GM23338 (cell line): Measurements from ENCODE around the gene WNK1.

Source experiments
- EZH2phosphoT487 ChIP-seq: fragments of 200-600 bp; sonication (generic); IDR thresholded peaks from one replicate; pipeline ENCODE4 v1.8.1; 2018; ENCODE audit warnings: antibody characterized with exemption; ENCODE audit not compliant: unreplicated experiment
- POLR2AphosphoS5 ChIP-seq: IDR thresholded peaks from 2 replicates; pipeline ENCODE4 v1.6.1; 2016; ENCODE audit warnings: antibody characterized with exemption, low read depth
- TF ChIP-seq, protein P1 (sequence below), 2 experiments: fragments of 200-600 bp in 1 of 2; sonication (generic) in 1 of 2; conservative IDR thresholded peaks; 2 replicates each; pipeline versions ENCODE4 v1.5.1 to v1.6.1; 2016 to 2017; ENCODE audit warnings: antibody characterized with exemption in 2 of 2, low read depth in 2 of 2, mild to moderate bottlenecking in 2 of 2, moderate library complexity in 1 of 2

DNA sequence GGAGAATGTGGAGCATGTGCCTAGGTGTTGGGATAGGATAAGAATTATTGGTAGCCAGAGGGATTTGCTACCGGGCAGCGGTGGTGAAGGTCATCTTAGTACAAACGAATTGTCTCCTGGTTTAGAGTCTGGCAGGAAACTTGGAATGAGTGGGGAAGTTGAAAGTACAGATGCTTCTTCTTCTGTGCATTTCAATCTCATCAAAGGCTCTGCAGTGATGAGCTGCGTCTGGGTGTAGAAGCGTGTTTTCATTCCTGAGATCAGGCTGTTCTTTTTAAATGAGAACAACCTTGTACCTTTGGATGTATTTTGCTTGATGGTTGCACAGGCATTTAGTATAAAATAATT, 2.1 kb downstream of the WNK1 start:
- TF ChIP-seq, protein P1, sequence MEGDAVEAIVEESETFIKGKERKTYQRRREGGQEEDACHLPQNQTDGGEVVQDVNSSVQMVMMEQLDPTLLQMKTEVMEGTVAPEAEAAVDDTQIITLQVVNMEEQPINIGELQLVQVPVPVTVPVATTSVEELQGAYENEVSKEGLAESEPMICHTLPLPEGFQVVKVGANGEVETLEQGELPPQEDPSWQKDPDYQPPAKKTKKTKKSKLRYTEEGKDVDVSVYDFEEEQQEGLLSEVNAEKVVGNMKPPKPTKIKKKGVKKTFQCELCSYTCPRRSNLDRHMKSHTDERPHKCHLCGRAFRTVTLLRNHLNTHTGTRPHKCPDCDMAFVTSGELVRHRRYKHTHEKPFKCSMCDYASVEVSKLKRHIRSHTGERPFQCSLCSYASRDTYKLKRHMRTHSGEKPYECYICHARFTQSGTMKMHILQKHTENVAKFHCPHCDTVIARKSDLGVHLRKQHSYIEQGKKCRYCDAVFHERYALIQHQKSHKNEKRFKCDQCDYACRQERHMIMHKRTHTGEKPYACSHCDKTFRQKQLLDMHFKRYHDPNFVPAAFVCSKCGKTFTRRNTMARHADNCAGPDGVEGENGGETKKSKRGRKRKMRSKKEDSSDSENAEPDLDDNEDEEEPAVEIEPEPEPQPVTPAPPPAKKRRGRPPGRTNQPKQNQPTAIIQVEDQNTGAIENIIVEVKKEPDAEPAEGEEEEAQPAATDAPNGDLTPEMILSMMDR (conservative IDR thresholded peaks at IDR 0.05; ENCODE audit: low read depth in 2 of 2), result no peak
- TF ChIP-seq EZH2phosphoT487 (no peak), POLR2AphosphoS5 (no peak)
